HG03342 (cell line): Measurements from ENCODE around the gene STIM1.
"Not testable (repeated sequence)": the region's sequence is repeated elsewhere in the genome, so short reads cannot be mapped to it uniquely, and the experiment has no call there.

Experiments
- ATAC-seq: cut with Tn5 transposase; IDR thresholded peaks from one replicate; pipeline ENCODE4 v1.9.1; 2021; ENCODE audit warnings: mild to moderate bottlenecking, moderate library complexity; ENCODE audit not compliant: unreplicated experiment

STIM1 gene

DNA sequence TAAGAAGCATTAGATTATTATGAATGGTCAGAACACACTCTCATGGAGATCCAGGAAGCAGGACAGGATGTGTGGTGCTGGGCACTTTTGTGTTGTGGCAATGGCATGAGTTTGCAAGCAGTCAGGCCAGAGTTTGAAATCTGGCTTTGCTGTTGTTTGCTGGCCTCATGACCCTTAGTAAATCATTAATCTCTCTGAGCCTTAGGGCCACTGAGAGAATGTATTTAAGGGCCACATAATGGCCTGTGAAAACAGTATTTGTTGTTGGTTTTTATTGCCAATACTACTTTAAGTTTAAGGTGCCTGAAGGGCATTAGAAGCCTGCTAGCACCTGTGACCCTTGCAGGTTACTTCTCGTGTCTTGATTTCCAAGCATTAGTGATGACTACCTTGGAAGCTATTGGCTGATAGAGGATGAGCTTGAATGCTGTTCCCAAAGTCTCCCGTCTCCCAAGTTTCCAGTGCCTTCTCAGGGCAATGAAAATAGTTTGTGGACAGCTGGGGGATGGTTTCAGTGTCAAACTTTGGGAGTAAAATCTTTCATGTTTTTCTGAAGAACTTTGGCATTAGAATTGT lies 24.6 kb downstream of the STIM1 start:
- peak; percentile 39 for ATAC-seq

DNA sequence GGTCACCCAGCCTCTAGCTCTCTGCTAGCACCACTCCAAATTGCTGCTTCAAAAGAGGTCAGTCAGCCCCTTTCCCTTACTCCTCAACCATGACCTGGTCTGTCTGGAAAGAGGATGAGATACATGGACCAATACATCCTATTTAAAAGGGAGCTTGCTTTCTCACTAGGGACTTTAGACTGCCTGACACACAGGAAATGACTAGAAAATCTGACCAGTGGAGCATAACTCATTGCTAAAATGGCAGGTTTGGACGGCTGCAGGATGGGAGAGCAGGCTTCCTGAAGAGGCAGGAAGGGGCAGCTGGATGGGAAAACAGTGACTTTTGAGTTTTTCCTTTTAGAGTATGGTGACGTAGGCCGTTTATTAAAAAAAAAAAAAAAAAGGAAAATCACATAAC lies 25.3 kb downstream of the STIM1 start:
- peak; percentile 44 for ATAC-seq

DNA sequence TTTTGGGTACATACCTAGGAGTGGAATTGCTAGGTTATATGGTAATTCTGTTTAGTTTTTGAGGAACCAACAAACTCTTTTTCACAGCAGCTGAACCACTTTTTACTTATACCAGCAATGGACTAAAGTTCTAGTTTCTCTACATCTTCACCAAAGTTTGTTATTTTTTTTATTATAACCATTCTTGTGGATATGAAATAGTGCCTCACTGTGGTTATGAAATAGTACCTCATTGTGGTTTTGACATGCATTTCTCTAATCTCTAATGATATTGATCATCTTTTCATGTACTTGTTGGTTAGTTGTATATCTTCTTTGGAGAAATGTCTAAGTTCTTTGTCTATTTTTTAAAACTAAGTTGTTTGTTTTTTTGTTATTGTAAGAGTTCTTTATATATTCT lies 27.2 kb downstream of the STIM1 start:
- no peak for ATAC-seq

DNA sequence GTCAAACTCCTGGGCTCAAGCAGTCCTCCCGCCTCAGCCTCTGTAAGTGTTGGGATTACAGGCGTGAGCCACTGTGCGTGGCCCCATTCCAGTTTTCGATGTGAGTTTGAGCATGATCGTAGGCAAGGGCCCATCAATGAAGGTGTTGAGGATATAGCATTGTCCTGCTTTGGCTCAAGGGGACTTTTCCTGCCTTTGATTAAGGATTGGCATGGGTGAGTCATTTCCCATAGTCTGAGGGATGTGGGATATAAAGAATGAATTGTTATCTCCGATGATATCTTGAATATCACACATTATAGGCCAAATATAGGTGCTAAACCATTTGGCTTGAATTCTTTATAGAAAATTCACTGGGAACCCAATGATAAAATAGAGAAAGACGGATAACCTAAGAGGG lies 30.4 kb downstream of the STIM1 start:
- no peak for ATAC-seq

DNA sequence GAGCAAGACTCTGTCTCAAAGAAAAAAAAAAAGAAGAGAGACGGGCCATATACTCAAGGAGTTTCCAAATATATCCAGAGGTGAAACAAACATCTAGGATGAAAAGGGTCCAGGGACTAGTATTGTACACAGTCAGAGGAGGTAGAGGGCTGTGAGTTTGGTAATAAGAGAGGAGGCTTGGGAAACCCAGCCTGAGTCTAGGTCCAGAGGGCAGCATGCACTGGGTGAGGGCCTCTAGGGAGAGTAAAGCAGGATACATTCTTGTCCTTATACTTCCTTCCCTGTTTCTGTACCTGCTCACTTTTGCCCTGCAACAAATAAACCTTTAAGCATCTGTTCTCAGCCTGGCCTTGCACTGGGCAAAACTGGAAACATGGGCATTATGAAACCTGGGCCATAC lies 31.5 kb downstream of the STIM1 start:
- ATAC-seq = no peak

DNA sequence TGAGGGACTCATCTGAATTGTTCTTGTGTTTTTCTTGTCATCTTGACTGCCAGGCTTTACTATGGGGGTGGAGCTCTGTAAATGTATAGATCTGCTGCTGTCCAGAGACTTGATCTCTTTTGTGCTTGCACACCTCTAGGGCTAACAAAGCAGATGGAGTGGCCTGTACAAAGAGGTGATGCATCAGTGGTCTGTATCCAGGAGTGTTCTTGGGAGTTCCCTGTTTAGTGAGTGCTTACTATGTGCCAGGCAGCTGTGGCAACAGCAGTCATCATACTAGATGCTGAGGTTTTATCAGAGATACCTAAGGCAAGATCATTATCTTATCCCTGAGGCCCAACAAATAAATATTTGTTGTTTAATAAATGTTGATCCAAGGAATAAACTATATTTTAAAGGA lies 33.4 kb downstream of the STIM1 start:
- ATAC-seq = no peak

DNA sequence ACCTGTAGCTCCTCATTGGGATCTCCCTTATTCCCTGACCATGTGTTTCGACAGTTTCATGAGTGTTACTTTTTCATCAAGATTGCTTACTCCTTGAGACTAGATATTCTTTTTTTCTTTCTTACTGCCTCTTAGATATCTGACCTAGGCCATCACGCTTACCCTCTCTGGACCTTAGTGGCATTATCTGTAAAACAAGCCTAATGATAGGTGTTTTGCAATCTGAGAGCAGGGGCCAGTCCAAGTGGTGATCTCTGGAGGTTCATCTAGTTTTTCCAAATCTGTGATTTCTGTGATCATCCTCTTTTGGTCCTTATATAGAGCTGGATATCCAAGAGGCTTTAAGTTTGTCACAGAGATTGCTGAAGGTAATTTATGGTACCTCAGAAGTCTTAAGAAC lies 34.5 kb downstream of the STIM1 start:
- no peak for ATAC-seq

DNA sequence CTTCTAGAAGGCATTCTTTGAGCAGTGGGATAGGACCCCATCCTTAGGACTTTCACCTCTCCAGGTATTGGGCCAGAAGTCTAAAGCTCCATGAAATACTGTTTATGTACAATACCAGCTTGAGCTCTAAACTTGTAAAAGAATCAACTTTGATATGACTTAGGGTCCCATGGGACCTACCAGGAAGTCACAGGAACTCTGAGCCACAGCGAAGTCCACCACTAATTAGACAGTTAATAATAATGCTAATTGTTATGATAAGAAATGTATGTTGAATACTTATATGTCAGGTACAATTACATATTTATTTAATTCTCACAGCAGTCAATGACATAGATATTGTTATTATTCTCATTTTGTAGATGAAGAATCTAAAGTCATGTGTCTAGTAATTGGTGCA lies 35.3 kb downstream of the STIM1 start:
- no peak for ATAC-seq

DNA sequence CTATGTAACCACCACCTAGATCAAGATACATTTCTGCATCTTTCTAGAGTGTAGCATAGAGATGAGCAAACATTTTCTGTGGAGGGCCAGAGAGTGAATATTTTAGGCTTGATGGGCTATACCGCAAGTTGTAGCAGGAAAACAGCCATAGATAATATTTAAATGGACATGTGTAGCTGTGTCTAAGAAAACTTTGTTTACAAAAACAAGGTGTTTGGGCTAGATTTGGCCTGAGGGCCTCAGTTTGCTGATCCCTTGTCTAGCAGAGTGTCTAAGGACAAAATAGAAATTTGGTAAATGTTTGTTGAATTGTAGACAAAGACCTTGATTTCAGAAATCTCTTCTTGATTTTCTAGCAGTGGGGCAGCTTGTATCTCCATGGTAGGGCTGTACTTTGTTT lies 36.3 kb downstream of the STIM1 start:
- no peak for ATAC-seq

DNA sequence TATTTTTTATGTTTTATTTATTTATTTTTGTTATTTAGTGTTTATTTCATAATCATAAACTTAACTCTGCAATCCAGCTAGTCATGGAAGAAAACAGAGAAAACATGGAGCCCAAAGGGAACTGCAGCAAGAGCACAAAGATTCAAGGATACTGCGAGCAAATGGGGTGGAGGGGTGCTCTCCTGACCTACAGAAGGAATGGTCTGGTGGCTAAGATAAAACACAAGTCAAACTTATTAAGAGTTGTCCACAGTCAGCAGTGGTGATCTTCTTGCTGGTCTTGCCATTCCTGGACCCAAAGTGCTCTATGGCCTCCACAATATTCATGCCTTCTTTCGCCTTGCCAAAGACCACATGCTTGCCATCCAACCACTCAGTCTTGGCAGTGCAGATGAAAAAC lies 36.7 kb downstream of the STIM1 start:
- ATAC-seq = no peak

DNA sequence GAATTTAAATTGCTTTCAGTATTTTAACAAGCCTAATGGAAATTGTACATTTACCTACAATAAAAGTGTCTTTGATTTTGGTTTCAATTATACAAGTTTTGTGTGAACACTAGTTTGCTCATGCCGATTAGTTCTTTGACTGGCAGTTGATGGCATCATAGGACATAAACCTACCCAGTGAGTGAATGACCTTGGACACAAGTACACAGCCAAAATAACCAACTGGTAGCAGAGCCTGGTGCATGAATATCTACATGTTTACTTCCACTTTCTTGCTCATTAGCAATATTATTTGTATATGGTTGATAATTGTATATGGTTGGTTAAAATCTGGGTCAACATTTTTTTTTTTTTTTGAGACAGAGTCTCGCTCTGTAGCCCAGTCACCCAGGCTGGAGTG lies 37.8 kb downstream of the STIM1 start:
- ATAC-seq = no peak

DNA sequence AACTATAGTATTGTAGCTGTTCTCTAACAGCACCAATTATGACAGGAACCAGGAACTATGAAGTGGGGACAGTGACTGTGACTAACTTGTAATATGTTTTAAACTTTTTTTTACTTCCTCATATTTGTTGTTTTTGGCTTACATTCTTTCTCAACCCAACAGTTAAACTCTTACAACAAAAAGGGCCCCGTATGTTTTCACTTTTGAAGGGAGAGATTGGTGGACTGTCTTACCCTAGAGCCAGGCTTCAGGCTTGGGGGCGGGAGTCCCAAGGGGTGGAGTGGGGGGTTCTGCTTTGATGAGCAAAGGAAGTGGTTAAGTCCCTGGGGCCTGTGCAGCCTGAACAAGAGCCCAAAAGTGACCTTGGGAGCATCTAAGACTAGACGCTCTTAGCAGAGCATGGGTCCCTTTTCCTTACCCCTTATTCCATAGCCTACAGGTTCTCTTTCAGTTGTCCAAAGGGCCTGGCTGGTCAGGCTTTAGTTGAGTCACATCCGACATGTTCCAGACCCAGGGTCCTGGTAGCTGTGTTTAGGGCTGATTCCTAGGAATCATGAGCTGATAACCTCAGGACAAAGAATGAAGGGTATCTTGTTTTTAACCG lies 38.8 kb downstream of the STIM1 start:
- ATAC-seq = peak; percentile 97

DNA sequence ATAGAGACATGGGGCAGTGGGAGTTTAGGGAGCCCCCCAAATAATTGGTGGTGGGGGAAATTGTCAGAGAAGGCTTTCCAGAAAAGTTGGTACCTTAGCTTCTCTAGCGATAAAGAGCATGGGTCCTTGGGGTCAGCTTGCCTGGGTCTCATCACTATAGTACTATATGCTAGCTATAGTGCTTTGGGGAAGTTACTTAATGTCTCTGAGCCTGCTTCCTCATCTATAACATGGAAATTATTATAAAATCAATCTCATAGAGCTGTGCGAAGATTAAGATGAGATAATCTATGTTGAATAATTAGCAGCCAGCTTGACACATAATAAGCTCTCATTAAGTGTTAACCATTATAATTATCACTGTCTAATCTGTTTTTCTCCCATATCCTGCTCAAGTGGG lies 41.2 kb downstream of the STIM1 start:
- ATAC-seq = no peak

DNA sequence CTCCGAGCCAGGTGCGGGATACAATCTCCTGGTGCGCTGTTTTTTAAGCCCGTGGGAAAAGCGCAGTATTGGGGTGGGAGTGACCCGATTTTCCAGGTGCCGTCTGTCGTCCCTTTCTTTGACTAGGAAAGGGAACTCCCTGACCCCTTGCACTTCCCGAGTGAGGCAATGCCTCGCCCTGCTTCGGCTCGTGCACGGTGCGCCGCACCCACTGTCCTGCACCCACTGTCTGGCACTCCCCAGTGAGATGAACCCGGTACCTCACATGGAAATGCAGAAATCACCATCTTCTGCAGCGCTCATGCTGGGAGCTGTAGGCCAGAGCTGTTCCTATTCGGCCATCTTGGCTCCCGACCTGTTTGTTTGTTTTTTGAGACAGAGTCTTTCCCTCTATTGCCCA lies 44.8 kb downstream of the STIM1 start:
- ATAC-seq = not testable (repeated sequence)

DNA sequence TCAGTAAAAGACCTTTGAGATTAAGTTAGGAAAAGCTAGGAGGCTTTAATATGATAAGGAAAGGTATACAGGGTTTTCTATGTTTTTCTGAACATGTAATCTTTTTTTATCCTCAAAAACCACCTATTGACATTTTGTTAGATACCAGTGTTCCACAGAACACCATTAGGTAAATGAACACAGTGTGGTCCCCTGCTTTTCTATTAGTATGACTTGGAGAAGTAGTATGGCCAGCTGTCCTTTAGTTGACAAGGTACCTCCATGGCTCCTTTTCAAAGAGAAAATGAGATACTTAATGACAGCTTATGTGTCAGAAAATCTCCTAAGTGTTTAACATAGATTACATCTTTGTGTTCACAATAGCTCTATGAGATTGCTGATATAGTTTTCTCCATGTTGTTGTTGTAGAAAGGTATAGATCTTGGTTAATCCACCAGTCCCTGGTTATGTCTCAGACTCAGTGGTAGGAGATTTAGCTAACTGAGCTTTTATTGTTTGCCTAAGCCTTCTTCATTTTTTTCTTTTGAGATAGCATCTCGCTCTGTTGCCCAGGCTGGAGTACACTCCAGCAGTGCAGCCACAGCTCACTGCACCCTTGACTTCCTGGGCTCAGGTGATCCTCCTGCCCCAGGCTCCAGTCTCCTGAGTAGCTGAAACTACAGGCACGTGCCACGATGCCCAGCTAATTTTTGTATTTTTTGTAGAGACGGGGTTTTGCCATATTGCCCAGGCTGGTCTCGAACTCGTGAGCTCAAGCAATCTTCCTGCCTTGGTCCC lies 46.0 kb downstream of the STIM1 start:
- ATAC-seq = no peak

DNA sequence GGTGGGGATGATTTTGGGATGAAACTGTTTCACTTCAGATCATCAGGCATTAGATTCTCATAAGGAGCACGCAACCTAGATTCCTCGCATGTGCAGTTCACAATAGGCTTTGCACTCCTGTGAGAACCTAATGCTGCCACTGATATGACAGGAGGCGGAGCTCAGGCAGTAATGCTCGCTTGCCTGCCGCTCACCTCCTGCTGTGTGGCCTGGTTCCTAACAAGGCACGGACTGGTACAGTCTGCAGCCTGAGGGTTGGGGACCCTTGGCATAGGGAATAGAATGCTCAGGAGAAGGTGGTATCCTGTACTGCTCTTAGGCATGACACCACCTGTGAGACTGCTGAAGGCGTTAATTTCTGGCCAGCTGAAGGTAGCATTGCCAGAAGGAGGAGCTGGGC lies 47.0 kb downstream of the STIM1 start:
- no peak for ATAC-seq

DNA sequence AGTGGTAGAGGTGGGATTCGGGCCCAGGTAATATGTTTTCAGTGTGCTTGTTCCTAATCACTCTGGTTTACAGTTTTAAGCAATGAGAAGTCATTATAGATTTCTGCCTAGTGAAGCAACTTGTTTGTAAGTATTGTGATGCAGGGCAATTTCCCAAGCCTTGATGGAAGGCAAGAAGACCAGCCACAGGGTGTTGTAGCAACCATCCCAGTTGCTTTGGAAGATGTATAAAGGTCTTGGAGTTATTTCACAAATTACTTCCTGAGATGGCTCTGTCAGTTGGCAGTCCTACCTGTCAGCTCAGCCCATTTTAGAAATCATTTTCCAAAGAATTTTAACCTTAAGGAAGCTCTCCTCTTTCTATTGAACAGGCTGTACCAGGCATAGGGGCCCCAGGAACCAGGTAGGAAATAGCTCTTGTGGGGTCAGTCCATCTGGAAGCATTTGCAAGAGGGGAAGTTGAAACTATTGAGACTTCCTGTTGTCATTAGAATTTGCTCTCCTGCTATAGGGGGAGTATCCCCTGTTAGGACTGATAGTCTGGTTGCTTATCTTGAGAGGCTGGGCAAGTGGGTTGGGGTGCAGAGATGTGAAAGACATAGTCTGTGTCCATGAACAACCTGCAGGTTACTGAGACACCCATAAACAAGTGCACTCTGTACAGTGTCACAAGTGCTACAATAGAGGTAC lies 47.9 kb downstream of the STIM1 start:
- ATAC-seq = peak; percentile 42

DNA sequence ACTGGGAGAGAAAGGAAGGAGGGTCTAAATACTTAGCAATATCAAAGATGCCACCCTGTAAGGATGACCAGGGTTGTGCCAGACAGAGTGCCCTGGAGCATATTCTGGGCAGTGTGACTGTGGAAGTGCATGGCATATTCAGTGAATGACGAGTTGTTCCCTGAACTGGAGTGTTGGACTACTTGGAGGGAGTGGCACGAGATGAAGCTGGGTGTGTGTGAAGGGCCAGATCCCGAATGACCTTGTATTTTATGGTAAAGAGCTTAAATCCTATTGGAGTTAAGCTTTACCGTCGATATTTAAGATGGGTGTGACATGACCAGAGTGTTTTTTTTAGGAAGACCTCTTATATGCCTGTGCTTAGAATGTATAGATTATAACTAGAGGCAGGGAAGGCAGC lies 48.8 kb downstream of the STIM1 start:
- no peak for ATAC-seq

DNA sequence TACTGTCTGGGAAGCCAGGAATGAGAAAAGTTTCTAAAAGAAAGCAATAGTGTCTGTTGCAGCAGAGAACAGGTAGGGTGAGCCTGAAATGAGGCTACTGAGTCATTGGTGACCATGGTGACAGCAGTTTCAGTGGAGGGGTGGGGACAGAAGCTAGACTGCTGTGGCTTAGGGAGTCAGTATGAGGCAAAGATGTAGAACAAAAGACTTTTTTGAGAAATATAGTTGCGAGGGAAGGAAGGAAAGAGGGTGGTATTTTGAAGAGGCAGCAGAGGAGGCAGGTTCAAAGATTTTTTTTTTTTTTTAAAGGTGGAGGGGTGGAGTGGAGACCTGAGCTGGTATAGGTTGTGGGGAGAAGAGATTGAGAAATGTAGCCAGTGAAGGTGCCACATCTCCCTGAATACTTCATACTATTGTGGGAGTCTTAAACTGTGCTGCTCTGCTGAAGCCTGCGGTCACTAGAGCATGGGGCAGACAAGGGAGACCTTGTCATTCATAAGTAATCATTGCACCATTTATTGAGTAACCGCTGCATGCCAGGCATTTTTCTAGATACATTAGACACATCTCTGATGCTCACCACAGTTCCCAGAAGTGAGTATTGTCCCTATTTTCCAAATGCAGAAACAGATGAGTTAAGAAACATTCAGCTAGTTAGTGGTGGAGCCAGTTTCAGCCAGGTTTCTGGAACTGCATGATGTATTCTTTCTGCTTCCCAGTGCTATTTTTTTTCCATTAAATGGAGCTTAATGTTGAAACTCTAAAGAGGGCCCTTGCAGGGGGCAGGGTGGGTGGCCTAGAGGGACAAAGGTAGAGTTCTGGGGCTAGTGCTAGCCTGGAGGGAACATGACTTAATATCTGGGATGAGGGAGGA lies 49.9 kb downstream of the STIM1 start:
- ATAC-seq = peak; percentile 92

DNA sequence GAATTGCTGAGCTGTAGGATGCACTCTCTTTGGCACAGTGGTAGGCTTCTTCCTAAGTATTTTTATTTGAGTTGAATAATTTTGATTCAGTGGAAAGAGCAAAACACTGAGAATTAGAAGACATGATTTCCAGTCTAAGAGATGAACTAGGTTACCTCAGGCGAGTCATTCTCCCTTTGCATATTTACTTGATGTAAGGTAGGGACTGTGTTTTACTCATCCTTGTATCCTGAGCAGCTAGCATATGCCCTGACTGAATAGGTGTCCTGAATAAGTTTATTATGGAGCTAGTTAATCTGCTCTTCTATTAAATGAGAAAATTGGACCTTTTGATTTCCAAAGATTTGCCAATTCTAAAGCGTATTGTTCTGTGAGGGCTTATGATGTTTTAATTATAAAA lies 50.7 kb downstream of the STIM1 start:
- ATAC-seq = no peak

DNA sequence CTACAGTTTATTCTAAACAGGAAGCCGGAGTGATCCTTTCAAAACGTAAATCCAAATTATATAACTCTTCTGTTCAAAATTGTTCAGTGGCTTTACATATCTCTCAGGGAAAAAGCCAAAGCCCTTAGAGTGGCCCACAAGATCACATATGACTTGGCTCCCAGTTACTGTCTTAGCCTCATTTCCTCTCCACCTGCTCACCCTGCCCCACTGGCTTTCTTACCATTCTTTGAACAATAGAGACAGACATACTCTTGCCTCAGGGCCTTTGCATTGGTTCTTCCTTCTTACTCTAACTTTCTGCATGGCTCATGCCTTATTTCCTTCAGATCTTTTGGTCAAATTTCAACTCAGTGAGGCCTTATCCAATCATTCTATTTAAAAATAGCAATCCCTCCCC lies 52.1 kb downstream of the STIM1 start:
- ATAC-seq = no peak
